Right lobe of liver (tissue), 4 donors: Measurements from ENCODE around the gene KRTAP5-2.

Experiments
- POLR2A ChIP-seq: fragments of 450-650 bp; IDR thresholded peaks from one replicate; pipeline ENCODE4 v1.6.1; 2017; ENCODE audit warnings: antibody characterized with exemption, mild to moderate bottlenecking
- TF ChIP-seq, protein P1 (sequence below), 4 donors: fragments of 200-600 bp in 3 of 4; fragments of 450-650 bp in 1 of 4; IDR thresholded peaks; one replicate each; pipeline versions ENCODE4 v1.5.1 to v1.8.0; 2016 to 2022; ENCODE audit warnings: antibody characterized with exemption in 4 of 4, mild to moderate bottlenecking in 2 of 4
- donor health status: DM: no; HTN: no; CAD: no.
- donor health status: DM: no; HTN: no; CAD: no.
- donor health status: DM: no; HTN: yes; CAD: no.

DNA sequence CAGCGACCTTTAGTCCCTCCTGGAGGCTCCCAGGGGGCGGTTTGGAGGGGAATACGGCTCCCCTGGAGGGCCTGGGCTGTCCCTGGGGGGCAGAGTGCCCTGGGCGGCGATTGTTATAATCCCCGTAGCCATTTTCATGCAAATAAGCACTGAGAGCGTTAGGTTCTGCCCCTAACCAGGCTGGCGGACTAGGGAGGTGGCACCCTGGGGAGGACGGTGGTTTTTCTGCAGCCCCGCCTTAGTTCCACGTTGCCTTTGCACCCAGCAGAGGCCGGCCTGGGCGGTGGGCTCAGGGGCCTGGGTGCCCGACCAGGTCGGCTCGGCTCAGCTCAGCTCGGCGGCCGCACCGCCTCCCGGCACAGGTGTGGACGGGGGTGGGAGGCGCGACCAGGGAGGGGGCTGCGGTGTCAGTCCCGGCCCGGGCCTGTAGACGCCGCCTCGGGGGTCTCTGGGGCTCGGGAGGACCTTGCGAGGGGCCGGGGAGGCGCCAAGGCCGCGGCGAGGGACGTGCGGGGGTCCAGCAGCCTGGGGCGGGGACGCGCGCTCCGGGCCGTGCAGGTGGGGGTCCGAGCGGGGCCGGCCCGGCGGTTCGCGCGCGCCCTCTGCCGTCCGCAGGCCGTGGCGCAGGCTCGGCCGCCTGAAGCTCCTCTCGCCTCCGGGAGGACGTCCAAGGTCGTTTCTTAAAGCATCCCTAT, 23.7 kb downstream of the KRTAP5-2 start:
- TF ChIP-seq, protein P1, sequence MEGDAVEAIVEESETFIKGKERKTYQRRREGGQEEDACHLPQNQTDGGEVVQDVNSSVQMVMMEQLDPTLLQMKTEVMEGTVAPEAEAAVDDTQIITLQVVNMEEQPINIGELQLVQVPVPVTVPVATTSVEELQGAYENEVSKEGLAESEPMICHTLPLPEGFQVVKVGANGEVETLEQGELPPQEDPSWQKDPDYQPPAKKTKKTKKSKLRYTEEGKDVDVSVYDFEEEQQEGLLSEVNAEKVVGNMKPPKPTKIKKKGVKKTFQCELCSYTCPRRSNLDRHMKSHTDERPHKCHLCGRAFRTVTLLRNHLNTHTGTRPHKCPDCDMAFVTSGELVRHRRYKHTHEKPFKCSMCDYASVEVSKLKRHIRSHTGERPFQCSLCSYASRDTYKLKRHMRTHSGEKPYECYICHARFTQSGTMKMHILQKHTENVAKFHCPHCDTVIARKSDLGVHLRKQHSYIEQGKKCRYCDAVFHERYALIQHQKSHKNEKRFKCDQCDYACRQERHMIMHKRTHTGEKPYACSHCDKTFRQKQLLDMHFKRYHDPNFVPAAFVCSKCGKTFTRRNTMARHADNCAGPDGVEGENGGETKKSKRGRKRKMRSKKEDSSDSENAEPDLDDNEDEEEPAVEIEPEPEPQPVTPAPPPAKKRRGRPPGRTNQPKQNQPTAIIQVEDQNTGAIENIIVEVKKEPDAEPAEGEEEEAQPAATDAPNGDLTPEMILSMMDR (IDR thresholded peaks at IDR 0.05), result peak; percentile 75 to 99 (median 85)
- TF ChIP-seq POLR2A, result no peak
